Measurements from ENCODE around the gene RAB1B.

RAB1B gene

DNA sequence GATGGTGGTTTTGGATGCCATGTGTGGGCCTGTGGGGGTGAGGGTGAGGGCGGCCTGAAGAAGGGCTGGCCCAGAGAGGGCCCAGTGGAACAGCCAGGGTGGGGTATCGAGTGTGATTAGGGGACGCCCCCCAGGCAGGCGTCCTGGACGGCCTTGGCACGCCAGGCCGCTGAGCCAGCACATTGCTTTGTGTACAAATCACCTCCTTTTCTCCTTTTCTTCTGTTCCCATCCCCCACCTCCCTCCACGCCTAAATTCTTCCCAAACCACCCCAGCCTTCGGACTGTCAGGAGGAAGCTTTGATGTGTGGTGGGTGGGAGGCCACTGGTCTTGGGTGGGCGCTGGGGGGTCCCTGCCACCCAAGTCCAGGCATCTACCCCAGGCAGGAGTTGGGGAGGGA is 56.2 kb downstream of the RAB1B start:
- H3K9ac ChIP-seq (ENCODE audit: low read length in 2 of 2): no peak overlapping the region
- H3K36me3 ChIP-seq (ENCODE audit: control insufficient read depth in 2 of 2, insufficient read depth in 2 of 2, low read length in 2 of 2): no peaks in the 10 kb centered on the region
- no peaks in the 10 kb centered on the region for H3K9me3 ChIP-seq (ENCODE audit: control insufficient read depth in 2 of 2, low read length in 2 of 2)
- H3K4me1 ChIP-seq (ENCODE audit: control insufficient read depth, insufficient read depth, low read length): peaks cover 33% of the 10 kb centered on the region
- H3K27ac ChIP-seq (ENCODE audit: low read length): no peak overlapping the region
- no peak overlapping the region for H3K4me3 ChIP-seq (ENCODE audit: low read length in 2 of 2)
- no peaks in the 10 kb centered on the region for H3K27me3 ChIP-seq (ENCODE audit: control insufficient read depth in 1 of 2, insufficient read depth in 2 of 2, low read length in 2 of 2)

DNA sequence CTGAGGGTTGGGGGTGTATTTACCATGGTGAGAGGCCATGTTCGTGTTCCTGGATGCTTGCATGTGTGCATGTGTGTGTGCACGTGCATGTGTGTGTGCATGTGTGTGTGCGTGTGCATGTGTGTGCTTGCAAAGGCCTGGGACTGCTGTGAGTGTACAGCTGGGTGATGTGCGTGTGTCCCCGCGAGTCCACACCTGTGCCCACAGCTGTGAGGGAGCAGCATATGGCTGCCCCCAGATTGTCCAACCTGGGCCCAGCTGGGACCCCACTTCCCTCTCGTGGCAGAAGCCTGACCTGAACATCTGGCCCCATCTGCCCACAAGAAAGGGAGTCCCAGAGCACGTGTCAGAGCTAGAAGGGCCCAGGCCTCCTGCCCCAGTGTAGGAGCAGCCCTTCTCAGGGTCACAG is 56.8 kb downstream of the RAB1B start:
- peaks cover 33% of the 10 kb centered on the region for H3K4me1 ChIP-seq (ENCODE audit: control insufficient read depth, insufficient read depth, low read length)
- no peak overlapping the region for H3K9ac ChIP-seq (ENCODE audit: low read length in 2 of 2)
- no peaks in the 10 kb centered on the region for H3K27me3 ChIP-seq (ENCODE audit: control insufficient read depth in 1 of 2, insufficient read depth in 2 of 2, low read length in 2 of 2)
- H3K36me3 ChIP-seq (ENCODE audit: control insufficient read depth in 2 of 2, insufficient read depth in 2 of 2, low read length in 2 of 2): no peaks in the 10 kb centered on the region
- H3K27ac ChIP-seq (ENCODE audit: low read length): no peak overlapping the region
- H3K4me3 ChIP-seq (ENCODE audit: low read length in 2 of 2): no peak overlapping the region
- H3K9me3 ChIP-seq (ENCODE audit: control insufficient read depth in 2 of 2, low read length in 2 of 2): no peaks in the 10 kb centered on the region

DNA sequence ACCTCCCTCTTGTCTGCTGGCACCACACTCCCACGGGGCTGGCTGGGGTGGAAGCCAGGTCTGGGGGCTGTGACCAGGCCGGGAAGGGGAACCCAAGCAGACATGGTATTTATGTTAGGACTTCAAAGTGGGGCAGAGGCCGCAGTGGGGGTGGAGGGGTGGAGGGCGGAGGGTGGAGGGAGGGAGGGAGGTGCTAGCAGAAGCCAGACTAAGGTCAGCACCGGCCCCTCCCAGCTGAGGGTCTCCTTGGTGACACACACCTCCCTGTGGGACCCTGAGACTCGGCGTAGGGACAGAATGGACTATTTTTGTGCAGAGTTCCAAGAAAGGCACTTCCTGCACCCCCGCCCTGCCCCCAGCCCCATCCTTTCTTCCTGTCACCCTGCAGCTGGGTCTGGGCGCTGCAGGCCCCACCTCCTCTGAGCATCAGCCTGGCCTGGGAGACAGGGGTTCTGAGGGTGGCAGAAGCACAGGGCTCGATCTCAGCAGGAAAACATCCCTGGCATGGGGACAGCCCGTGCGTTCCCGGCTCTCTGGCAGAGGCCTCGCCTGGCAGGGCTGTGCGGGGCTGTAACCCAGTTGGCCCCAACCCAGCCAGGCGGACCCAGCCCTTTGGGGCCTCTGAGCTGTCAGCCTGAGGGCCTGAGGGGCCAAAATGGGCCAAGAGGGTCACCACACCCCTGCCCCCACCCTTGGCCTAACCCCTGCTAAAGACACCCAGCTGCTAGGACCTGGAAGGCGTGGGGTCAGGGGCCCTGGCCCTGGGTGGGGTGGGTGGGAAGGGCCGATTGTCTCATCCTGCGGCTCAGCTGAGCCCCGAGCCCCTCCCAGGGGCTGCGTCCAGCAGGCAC is 58.0 kb downstream of the RAB1B start:
- peaks cover 33% of the 10 kb centered on the region for H3K4me1 ChIP-seq (ENCODE audit: control insufficient read depth, insufficient read depth, low read length)
- no peak overlapping the region for H3K27ac ChIP-seq (ENCODE audit: low read length)
- H3K27me3 ChIP-seq (ENCODE audit: control insufficient read depth in 1 of 2, insufficient read depth in 2 of 2, low read length in 2 of 2): no peaks in the 10 kb centered on the region
- H3K9ac ChIP-seq (ENCODE audit: low read length in 2 of 2): peak overlapping the region in 1 of 2 donors; percentile 13
- no peaks in the 10 kb centered on the region for H3K9me3 ChIP-seq (ENCODE audit: control insufficient read depth in 2 of 2, low read length in 2 of 2)
- H3K4me3 ChIP-seq (ENCODE audit: low read length in 2 of 2): peak overlapping the region in 1 of 2 donors; percentile 3
- H3K36me3 ChIP-seq (ENCODE audit: control insufficient read depth in 2 of 2, insufficient read depth in 2 of 2, low read length in 2 of 2): no peaks in the 10 kb centered on the region

Measured in stomach smooth muscle (tissue), 2 donors.